Skin of body (tissue), 2 donors: ENCODE measurements around the gene SKIC3. TPM values are rescaled to one million over a fixed set of nuclear protein-coding genes. Genes with fewer than 3 reads are reported as not detected.

ENCODE experiments used
- DNase-seq: peaks from one replicate; lab custom pipeline; 2025; lab: John Stamatoyannopoulos, UW
- total RNA-seq: library from RNA; depleted of rRNA; stranded (reverse); fragments of >200 nt; gene quantifications from one replicate; pipeline ENCODE4 v1.2.3, GENCODE V29; 2014

The SKIC3 gene
- 138 TPM for total RNA-seq

GRCh38 chr5:95554647-95555548 lies at the start of gene SKIC3, which contains the start of gene ARSK:
Gene SKIC3, minus strand, starts transcription at chr5:95554977. Its CDS starts 7,827 bp downstream, at chr5:95547150.
Gene ARSK, plus strand, starts transcription at chr5:95555101. Its CDS starts 178 bp downstream, at chr5:95555279.
- peak; percentile 98 for DNase-seq

GRCh38 chr5:95600557-95600956 lies 45.8 kb upstream of the SKIC3 start:
- no peak for DNase-seq

- DNase-seq: no peak
Observed at GRCh38 chr5:95599252-95599651, 44.5 kb upstream of the SKIC3 start.

GRCh38 chr5:95595289-95595931 lies 40.6 kb upstream of the SKIC3 start:
- DNase-seq: no peak

- DNase-seq: no peak
Observed at GRCh38 chr5:95591490-95591901, 36.7 kb upstream of the SKIC3 start.

GRCh38 chr5:95590880-95591279 lies 36.1 kb upstream of the SKIC3 start:
- DNase-seq: no peak

- DNase-seq: no peak
Observed at GRCh38 chr5:95583992-95584391, 29.2 kb upstream of the SKIC3 start.

GRCh38 chr5:95581576-95581975 lies 26.8 kb upstream of the SKIC3 start:
- DNase-seq: no peak

GRCh38 chr5:95572016-95572415 lies 17.2 kb upstream of the SKIC3 start:
- no peak for DNase-seq

- DNase-seq: no peak
Observed at GRCh38 chr5:95565280-95565920, 10.6 kb upstream of the SKIC3 start.

- no peak for DNase-seq
Observed at GRCh38 chr5:95564450-95564849, 9.7 kb upstream of the SKIC3 start.

- DNase-seq: no peak
Observed at GRCh38 chr5:95563367-95563766, 8.6 kb upstream of the SKIC3 start.

- DNase-seq: no peak
Observed at GRCh38 chr5:95562282-95562681, 7.5 kb upstream of the SKIC3 start.

GRCh38 chr5:95557841-95558240 lies 3.1 kb upstream of the SKIC3 start:
- no peak for DNase-seq

GRCh38 chr5:95555553-95555952 lies 776 bp upstream of the SKIC3 start:
- DNase-seq: no peak

- peak; percentile 35 for DNase-seq
Observed at GRCh38 chr5:95554331-95554646, 488 bp downstream of the SKIC3 start.

GRCh38 chr5:95549030-95549429 lies 5.7 kb downstream of the SKIC3 start:
- DNase-seq: no peak

- DNase-seq: no peak
Observed at GRCh38 chr5:95543017-95543705, 11.6 kb downstream of the SKIC3 start.

- no peak for DNase-seq
Observed at GRCh38 chr5:95537501-95537900, 17.3 kb downstream of the SKIC3 start.

- no peak for DNase-seq
Observed at GRCh38 chr5:95533761-95534160, 21.0 kb downstream of the SKIC3 start.

GRCh38 chr5:95533106-95533505 lies 21.7 kb downstream of the SKIC3 start:
- DNase-seq: no peak

GRCh38 chr5:95532415-95532814 lies 22.4 kb downstream of the SKIC3 start:
- no peak for DNase-seq
